ENCODE results near the gene ACTR2.

The ACTR2 gene

DNA sequence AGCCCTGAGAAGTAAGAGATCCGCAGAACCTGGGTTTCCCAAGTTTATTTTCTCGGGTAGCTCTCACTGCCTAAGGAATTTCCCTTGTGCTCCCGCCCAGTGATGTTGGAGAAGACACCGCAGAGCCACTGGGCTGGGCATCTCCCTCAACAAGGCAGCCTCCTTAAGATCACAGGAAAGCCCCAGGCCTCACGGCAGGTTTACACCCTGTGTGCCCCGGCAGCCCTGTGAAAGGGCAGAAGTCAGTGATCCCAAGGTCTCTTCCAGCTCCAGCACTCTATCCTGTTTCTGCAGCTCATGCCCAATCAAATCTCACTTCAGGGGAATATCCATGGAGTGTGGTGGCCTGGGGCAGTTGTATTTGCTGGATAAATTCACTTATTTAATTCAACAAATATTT lies 66.5 kb downstream of the ACTR2 start:
- in situ Hi-C loops (cut with MboI; ENCODE audit: low pct_unique_long_range_greater_than_20kb, low sequenced_read_pairs, unreplicated experiment): no loop called here
- TF ChIP-seq, protein P1, sequence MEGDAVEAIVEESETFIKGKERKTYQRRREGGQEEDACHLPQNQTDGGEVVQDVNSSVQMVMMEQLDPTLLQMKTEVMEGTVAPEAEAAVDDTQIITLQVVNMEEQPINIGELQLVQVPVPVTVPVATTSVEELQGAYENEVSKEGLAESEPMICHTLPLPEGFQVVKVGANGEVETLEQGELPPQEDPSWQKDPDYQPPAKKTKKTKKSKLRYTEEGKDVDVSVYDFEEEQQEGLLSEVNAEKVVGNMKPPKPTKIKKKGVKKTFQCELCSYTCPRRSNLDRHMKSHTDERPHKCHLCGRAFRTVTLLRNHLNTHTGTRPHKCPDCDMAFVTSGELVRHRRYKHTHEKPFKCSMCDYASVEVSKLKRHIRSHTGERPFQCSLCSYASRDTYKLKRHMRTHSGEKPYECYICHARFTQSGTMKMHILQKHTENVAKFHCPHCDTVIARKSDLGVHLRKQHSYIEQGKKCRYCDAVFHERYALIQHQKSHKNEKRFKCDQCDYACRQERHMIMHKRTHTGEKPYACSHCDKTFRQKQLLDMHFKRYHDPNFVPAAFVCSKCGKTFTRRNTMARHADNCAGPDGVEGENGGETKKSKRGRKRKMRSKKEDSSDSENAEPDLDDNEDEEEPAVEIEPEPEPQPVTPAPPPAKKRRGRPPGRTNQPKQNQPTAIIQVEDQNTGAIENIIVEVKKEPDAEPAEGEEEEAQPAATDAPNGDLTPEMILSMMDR (IDR thresholded peaks at IDR 0.05; ENCODE audit: extremely low read depth, insufficient read depth, missing control alignments): no peak
- DNase-seq (ENCODE audit: low spot score): no peak

DNA sequence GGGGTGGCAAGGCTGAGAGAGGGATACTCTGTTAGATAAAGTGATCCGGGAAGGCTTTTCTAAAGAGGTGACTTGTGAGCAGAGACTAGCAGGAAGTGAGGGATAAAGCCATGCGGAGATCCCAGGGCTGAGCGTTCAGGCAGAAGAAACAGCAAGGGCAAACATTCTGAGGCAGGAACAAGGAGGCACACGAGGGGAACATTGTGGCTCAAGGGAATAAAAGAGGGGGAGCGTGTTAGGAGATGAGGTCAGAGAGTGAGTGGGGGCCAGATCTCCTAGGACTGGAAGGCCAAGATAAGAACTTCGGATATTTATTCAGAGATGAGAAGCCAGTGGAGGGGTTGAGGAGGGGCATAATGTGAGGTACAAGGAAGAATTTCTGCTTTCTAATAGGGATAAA lies 67.1 kb downstream of the ACTR2 start:
- TF ChIP-seq, protein P1 (IDR thresholded peaks at IDR 0.05; ENCODE audit: extremely low read depth, insufficient read depth, missing control alignments): no peak
- no peak for DNase-seq (ENCODE audit: low spot score)
- in situ Hi-C loops (cut with MboI; ENCODE audit: low pct_unique_long_range_greater_than_20kb, low sequenced_read_pairs, unreplicated experiment): no loop called here

DNA sequence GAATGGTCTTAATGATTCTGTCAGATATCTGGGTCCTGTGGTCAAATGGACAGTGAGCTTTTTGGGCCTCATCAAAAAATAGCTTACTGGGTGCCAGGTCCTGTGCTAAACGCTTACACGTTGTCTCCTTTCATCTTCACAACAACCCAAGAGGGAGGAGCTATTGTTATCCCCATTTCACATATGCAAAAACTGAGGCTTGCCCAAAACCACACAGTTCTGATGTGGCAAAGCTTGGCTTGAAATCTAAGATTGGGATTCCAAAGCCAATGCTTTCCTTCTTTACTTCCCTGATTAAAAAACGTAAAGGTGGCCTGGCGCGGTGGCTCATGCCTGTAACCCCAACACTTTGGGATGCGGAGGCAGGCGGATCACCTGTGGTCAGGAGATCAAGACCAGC lies 69.3 kb downstream of the ACTR2 start:
- in situ Hi-C loops (cut with MboI; ENCODE audit: low pct_unique_long_range_greater_than_20kb, low sequenced_read_pairs, unreplicated experiment): no loop called here
- DNase-seq (ENCODE audit: low spot score): no peak
- TF ChIP-seq, protein P1 (IDR thresholded peaks at IDR 0.05; ENCODE audit: extremely low read depth, insufficient read depth, missing control alignments): no peak

DNA sequence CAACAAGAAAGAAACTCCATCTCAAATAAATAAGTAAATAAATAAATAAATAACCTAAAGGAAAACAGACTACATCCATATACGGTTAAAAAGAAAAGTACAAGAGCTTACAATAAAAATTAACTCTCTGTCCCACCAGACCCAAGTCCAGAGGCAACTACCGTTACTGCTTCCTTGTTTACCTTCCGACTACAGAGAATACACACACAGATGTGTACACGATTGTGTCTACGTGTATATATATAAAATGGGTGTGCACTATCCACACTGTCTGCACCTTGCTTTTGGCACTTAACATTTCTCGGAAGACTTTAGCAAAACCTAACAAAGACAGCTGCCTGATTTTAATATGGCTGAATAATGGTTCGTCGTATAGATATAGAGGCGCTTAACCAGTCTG lies 69.9 kb downstream of the ACTR2 start:
- in situ Hi-C loops (cut with MboI; ENCODE audit: low pct_unique_long_range_greater_than_20kb, low sequenced_read_pairs, unreplicated experiment): no loop called here
- TF ChIP-seq, protein P1 (IDR thresholded peaks at IDR 0.05; ENCODE audit: extremely low read depth, insufficient read depth, missing control alignments): no peak
- DNase-seq (ENCODE audit: low spot score): no peak

DNA sequence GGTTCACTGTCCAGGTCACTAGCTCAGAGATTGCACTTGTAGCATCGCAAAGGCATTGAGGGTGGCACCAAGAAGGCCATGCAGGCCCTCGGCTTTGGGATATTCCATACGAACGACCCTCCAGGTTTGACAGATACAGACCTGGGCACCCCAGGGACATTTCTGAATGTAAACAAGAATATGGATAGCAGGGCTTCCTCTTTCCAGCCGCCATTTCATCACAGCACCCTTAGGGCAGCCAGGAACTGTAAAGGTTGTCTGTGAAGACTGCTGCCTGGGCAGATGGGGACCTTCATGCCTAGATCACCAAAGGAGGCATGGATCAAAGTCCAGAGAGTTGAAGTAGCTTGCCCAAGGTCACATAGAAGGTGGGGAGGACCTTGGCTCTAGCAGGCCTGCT lies 70.5 kb downstream of the ACTR2 start:
- in situ Hi-C loops (cut with MboI; ENCODE audit: low pct_unique_long_range_greater_than_20kb, low sequenced_read_pairs, unreplicated experiment): no loop called here
- DNase-seq (ENCODE audit: low spot score): no peak
- TF ChIP-seq, protein P1 (IDR thresholded peaks at IDR 0.05; ENCODE audit: extremely low read depth, insufficient read depth, missing control alignments): no peak

DNA sequence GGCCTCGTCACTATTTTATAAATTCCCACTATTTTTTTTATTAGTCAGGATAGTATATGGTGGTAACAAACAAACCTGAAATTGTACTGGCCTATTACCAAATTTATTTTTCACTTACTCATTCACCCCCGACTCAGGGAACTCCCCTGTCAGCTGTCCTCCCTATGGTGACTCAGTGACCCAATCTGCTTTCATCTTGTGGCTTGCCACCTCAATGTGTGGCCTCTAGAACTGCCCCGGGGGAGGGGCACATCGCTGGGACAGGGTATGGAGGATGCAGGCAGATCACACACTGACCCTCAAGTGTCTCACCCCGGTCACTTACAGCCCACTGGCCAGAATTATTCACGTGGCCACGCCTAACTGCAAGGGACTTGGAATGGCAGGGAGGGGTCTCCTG lies 71.6 kb downstream of the ACTR2 start:
- peak; percentile 52 for DNase-seq (ENCODE audit: low spot score)
- TF ChIP-seq, protein P1 (IDR thresholded peaks at IDR 0.05; ENCODE audit: extremely low read depth, insufficient read depth, missing control alignments): no peak
- in situ Hi-C loops (cut with MboI; ENCODE audit: low pct_unique_long_range_greater_than_20kb, low sequenced_read_pairs, unreplicated experiment): no loop called here
